ENCODE data around the gene ALS2.

DNA sequence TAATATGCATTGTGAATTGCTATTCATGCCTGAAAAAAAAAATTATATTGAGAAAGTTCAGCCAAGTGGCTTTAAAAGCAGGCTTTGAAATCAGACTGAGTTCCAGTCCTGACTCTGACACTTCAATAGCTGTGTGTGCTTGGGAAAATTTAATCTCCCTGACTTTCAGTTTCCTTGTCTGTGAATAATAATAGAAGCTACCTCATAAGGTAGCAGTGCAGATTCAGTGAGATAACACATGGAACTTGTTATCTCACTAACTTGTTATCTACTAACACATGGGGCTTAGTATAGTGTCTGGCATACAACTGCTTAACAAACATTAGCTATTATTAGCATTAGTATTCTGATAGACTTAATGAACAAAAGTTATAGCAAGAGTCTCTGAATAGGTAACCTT, 14.9 kb downstream of the ALS2 start:
- TF ChIP-seq REST (IDR thresholded peaks at IDR 0.05; ENCODE audit: insufficient replicate concordance, low read depth) (no peak), POLR2AphosphoS5 (IDR thresholded peaks at IDR 0.05; ENCODE audit: low read depth) (no peak)
- TF ChIP-seq, protein P1, sequence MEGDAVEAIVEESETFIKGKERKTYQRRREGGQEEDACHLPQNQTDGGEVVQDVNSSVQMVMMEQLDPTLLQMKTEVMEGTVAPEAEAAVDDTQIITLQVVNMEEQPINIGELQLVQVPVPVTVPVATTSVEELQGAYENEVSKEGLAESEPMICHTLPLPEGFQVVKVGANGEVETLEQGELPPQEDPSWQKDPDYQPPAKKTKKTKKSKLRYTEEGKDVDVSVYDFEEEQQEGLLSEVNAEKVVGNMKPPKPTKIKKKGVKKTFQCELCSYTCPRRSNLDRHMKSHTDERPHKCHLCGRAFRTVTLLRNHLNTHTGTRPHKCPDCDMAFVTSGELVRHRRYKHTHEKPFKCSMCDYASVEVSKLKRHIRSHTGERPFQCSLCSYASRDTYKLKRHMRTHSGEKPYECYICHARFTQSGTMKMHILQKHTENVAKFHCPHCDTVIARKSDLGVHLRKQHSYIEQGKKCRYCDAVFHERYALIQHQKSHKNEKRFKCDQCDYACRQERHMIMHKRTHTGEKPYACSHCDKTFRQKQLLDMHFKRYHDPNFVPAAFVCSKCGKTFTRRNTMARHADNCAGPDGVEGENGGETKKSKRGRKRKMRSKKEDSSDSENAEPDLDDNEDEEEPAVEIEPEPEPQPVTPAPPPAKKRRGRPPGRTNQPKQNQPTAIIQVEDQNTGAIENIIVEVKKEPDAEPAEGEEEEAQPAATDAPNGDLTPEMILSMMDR (IDR thresholded peaks at IDR 0.05; ENCODE audit: insufficient read depth, low read length): no peak
